Naive thymus-derived CD4-positive, alpha-beta T cell (primary cell): ENCODE data around the gene CFAP43. TPM values are rescaled to one million over a fixed set of nuclear protein-coding genes. Genes with fewer than 3 reads are reported as not detected.

Experiments used
- ATAC-seq: fragments of 150-1000 bp; cut with Tn5 transposase; 2 replicates; pipeline ENCODE4 v1.10.0; 2021; ENCODE audit warnings: mild to moderate bottlenecking, moderate library complexity
- CTCF ChIA-PET: fragments of 350-600 bp; sonication (Branson Sonifier 250); formaldehyde crosslinking; loops from one replicate; lab custom pipeline; 2021; ENCODE audit warnings: antibody characterized with exemption; lab: Charles Lee
- POLR2A ChIA-PET: fragments of 350-600 bp; sonication (Branson Sonifier 250); formaldehyde crosslinking; loops from one replicate; lab custom pipeline; 2021; ENCODE audit warnings: antibody characterized with exemption, inconsistent platforms; lab: Charles Lee
- DNase-seq, 9 donors: peaks; one replicate each; pipeline versions ENCODE4 v3.0.0 to v3.0.0-alpha.2; 2020 to 2022; ENCODE audit warnings: mixed read lengths in 1 of 9
- H3K27ac ChIP-seq: one replicate; pipeline ENCODE4 v1.7.0; 2013; ENCODE audit warnings: mild to moderate bottlenecking, low read depth, low read length, moderate library complexity
- H3K27me3 ChIP-seq, 2 donors: one replicate each; pipeline ENCODE4 v1.7.0; 2013; ENCODE audit warnings: low read length in 2 of 2, mild to moderate bottlenecking in 2 of 2, moderate library complexity in 2 of 2; ENCODE audit not compliant: control insufficient read depth in 2 of 2, insufficient read depth in 2 of 2
- H3K36me3 ChIP-seq, 3 experiments: 1 replicate in 2 of 3; 2 replicates in 1 of 3; pipeline ENCODE4 v1.7.0; 2013; ENCODE audit warnings: low read length in 3 of 3, mild to moderate bottlenecking in 3 of 3, moderate library complexity in 1 of 3; ENCODE audit not compliant: insufficient read depth in 3 of 3, control insufficient read depth in 2 of 3
- H3K4me1 ChIP-seq, 2 donors: one replicate each; pipeline ENCODE4 v1.7.0; 2013; ENCODE audit warnings: low read length in 2 of 2, mild to moderate bottlenecking in 2 of 2, moderate library complexity in 1 of 2; ENCODE audit not compliant: control insufficient read depth in 2 of 2, insufficient read depth in 2 of 2
- H3K4me3 ChIP-seq: 2 replicates; pipeline ENCODE4 v1.7.0; 2013; ENCODE audit warnings: mild to moderate bottlenecking, low read length
- H3K9me3 ChIP-seq, 3 experiments: 1 replicate in 2 of 3; 2 replicates in 1 of 3; pipeline ENCODE4 v1.7.0; 2013; ENCODE audit warnings: low read length in 3 of 3; ENCODE audit not compliant: control insufficient read depth in 2 of 3
- H3K27ac Mint-ChIP-seq, 9 donors: one replicate each; pipeline ENCODE4 v1.8.0; 2020 to 2022; ENCODE audit warnings: mixed read lengths in 9 of 9, mild to moderate bottlenecking in 8 of 9, moderate library complexity in 5 of 9, inconsistent platforms in 2 of 9
- H3K27me3 Mint-ChIP-seq, 5 donors: one replicate each; pipeline ENCODE4 v1.8.0; 2021 to 2022; ENCODE audit warnings: mixed read lengths in 5 of 5, mild to moderate bottlenecking in 1 of 5
- H3K36me3 Mint-ChIP-seq, 5 donors: one replicate each; pipeline ENCODE4 v1.8.0; 2020 to 2022; ENCODE audit warnings: mixed read lengths in 5 of 5, mild to moderate bottlenecking in 3 of 5, inconsistent platforms in 1 of 5
- H3K4me1 Mint-ChIP-seq, 7 donors: one replicate each; pipeline ENCODE4 v1.8.0; 2020 to 2022; ENCODE audit warnings: mixed read lengths in 7 of 7, mild to moderate bottlenecking in 3 of 7, inconsistent platforms in 1 of 7
- H3K4me3 Mint-ChIP-seq, 10 donors: one replicate each; pipeline ENCODE4 v1.8.0; 2020 to 2022; ENCODE audit warnings: mild to moderate bottlenecking in 10 of 10, mixed read lengths in 10 of 10, moderate library complexity in 6 of 10, inconsistent platforms in 2 of 10
- H3K9me3 Mint-ChIP-seq, 11 donors: one replicate each; pipeline ENCODE4 v1.8.0; 2020 to 2022; ENCODE audit warnings: mixed read lengths in 11 of 11, mild to moderate bottlenecking in 4 of 11, inconsistent platforms in 1 of 11, moderate library complexity in 1 of 11
- intact Hi-C, 2 donors: fragments of 100-400 bp; cut with micrococcal nuclease; formaldehyde crosslinking; loops; one replicate each; pipeline ENCODE4 v1.15.1; 2023
- polyA plus RNA-seq, 2 donors: library from polyadenylated mRNA; unstranded; fragments of 300-500 nt; fragmentation: Illumina TruSeq; gene quantifications; one replicate each; pipeline ENCODE4 v1.2.3, GENCODE V29; 2021
- total RNA-seq, 6 experiments: library from RNA in 5 of 6; stranded (reverse) in 5 of 6; gene quantifications; 1 replicate in 5 of 6; 2 replicates in 1 of 6; pipeline ENCODE4 v1.2.3 and lab custom pipeline; 2021 to 2026

CFAP43 gene
- under 1 TPM in 1 of 5 experiments, not detected in 4; 0.17 TPM for total RNA-seq
- polyA plus RNA-seq = under 1 TPM in 1 of 2 donors, not detected in 1; 0.14 TPM
- total RNA-seq (lab: John Stamatoyannopoulos, UW) = not detected

- peaks cover 10 to 58% (median 19%) of the 10 kb centered on the region in 5 donors for H3K27me3 Mint-ChIP-seq
- Histone ChIP-seq H3K27ac (peak within 1 kb of the TSS; percentile 44), H3K9me3 (no peaks in the 10 kb centered on the region), H3K36me3 (no peaks in the 10 kb centered on the region), H3K27me3 (peaks cover 0 to 7% of the 10 kb centered on the region in 2 donors), H3K4me1 (peaks cover 0 to 6% of the 10 kb centered on the region in 2 donors), H3K4me3 (peak within 1 kb of the TSS; percentile 74)
- intact Hi-C loops = loop anchor here (1.0 to 10.0 kb wide), 11 partner anchors 15 to 1730 kb away; partner anchors contain the start of genes CFAP58 (in 2 of the 2), GSTO2 (in 2 of the 2), STN1 (in 2 of the 2) and ACTR1A (in 1 of the 2)
- POLR2A ChIA-PET = interaction anchor here (0.6 to 2.0 kb wide), 2 partner anchors 11 to 23 kb away, joined by 4 to 6 read pairs; partner anchors contain the start of gene GSTO1
- CTCF ChIA-PET = interaction anchor here (2.2 kb wide), 1 partner anchor 43 kb away, joined by 6 read pairs; no protein-coding TSS in a partner anchor
- H3K4me3 Mint-ChIP-seq = peak within 1 kb of the TSS; percentile 84 to 95 (median 91)
- peak within 1 kb of the TSS; percentile 63 to 95 (median 86) for H3K27ac Mint-ChIP-seq
- H3K4me1 Mint-ChIP-seq = peaks cover 6 to 18% (median 13%) of the 10 kb centered on the region in 7 donors
- ATAC-seq = peak; percentile 100
- H3K9me3 Mint-ChIP-seq = peaks cover 0 to 18% (median 3%) of the 10 kb centered on the region in 11 donors
- H3K36me3 Mint-ChIP-seq = peaks cover 0 to 3% (median 0%) of the 10 kb centered on the region in 5 donors
- DNase-seq = peak; percentile 99 to 100 (median 99)
These were observed at the start of gene CFAP43 for GRCh38 chr10:104231784-104232612. Gene CFAP43, minus strand, starts transcription at chr10:104232364. Its CDS starts 118 bp downstream, at chr10:104232246.

- H3K27me3 Mint-ChIP-seq = peaks cover 0 to 39% (median 4%) of the 10 kb centered on the region in 5 donors
- Histone ChIP-seq H3K4me1 (no peaks in the 10 kb centered on the region), H3K27me3 (no peaks in the 10 kb centered on the region), H3K27ac (no peak overlapping the region), H3K4me3 (no peak overlapping the region), H3K9me3 (no peaks in the 10 kb centered on the region), H3K36me3 (no peaks in the 10 kb centered on the region)
- CTCF ChIA-PET = interaction anchor here (2.1 kb wide), 1 partner anchor 24 kb away, joined by 9 read pairs; no protein-coding TSS in a partner anchor
- no peak overlapping the region for H3K4me3 Mint-ChIP-seq
- peaks cover 0 to 2% (median 0%) of the 10 kb centered on the region in 7 donors for H3K4me1 Mint-ChIP-seq
- intact Hi-C loops = no loop called here
- no peak for ATAC-seq
- H3K36me3 Mint-ChIP-seq = no peaks in the 10 kb centered on the region
- POLR2A ChIA-PET = no interaction called here
- no peak for DNase-seq
- H3K9me3 Mint-ChIP-seq = no peaks in the 10 kb centered on the region
- no peak overlapping the region for H3K27ac Mint-ChIP-seq
These were observed 49.5 kb upstream of the CFAP43 start for GRCh38 chr10:104281694-104282093.

GRCh38 chr10:104279550-104280259 is 47.5 kb upstream of the CFAP43 start:
- DNase-seq (no peak), ATAC-seq (no peak)
- Mint-ChIP-seq H3K4me3 (no peak overlapping the region), H3K27me3 (peaks cover 0 to 48% (median 4%) of the 10 kb centered on the region in 5 donors), H3K4me1 (peaks cover 0 to 2% (median 0%) of the 10 kb centered on the region in 7 donors), H3K36me3 (no peaks in the 10 kb centered on the region), H3K27ac (no peak overlapping the region), H3K9me3 (no peaks in the 10 kb centered on the region)
- Histone ChIP-seq H3K9me3 (no peaks in the 10 kb centered on the region), H3K36me3 (no peaks in the 10 kb centered on the region), H3K27me3 (no peaks in the 10 kb centered on the region), H3K4me1 (peaks cover 0 to 3% of the 10 kb centered on the region in 2 donors), H3K4me3 (no peak overlapping the region), H3K27ac (no peak overlapping the region)
- intact Hi-C loops = no loop called here
- ChIA-PET CTCF (interaction anchor here (0.7 to 2.5 kb wide), 6 partner anchors 9 to 391 kb away, joined by 3 to 14 read pairs (median 4); partner anchors contain the start of gene GSTO1), POLR2A (no interaction called here)

GRCh38 chr10:104277785-104278184 is 45.6 kb upstream of the CFAP43 start:
- peaks cover 0 to 5% (median 0%) of the 10 kb centered on the region in 7 donors for H3K4me1 Mint-ChIP-seq
- Histone ChIP-seq H3K4me1 (peaks cover 3 to 7% of the 10 kb centered on the region in 2 donors), H3K27ac (no peak overlapping the region), H3K27me3 (no peaks in the 10 kb centered on the region), H3K4me3 (no peak overlapping the region), H3K36me3 (no peaks in the 10 kb centered on the region), H3K9me3 (no peaks in the 10 kb centered on the region)
- no peak for ATAC-seq
- POLR2A ChIA-PET = interaction anchor here (1.3 kb wide), 1 partner anchor 18 kb away, joined by 3 read pairs; no protein-coding TSS in a partner anchor
- no peaks in the 10 kb centered on the region for H3K36me3 Mint-ChIP-seq
- intact Hi-C loops = no loop called here
- H3K4me3 Mint-ChIP-seq = no peak overlapping the region
- CTCF ChIA-PET = interaction anchor here (1.4 to 2.5 kb wide), 3 partner anchors 14 to 23 kb away, joined by 5 to 14 read pairs (median 6); partner anchors contain the start of gene GSTO1
- no peak for DNase-seq
- peaks cover 0 to 41% (median 4%) of the 10 kb centered on the region in 5 donors for H3K27me3 Mint-ChIP-seq
- H3K27ac Mint-ChIP-seq = no peak overlapping the region
- H3K9me3 Mint-ChIP-seq = no peaks in the 10 kb centered on the region

- H3K27me3 ChIP-seq = no peaks in the 10 kb centered on the region
- ChIA-PET CTCF (interaction anchor here (0.7 to 7.2 kb wide), 4 partner anchors 11 to 74 kb away, joined by 3 to 49 read pairs (median 22); no protein-coding TSS in a partner anchor), POLR2A (interaction anchor here (0.6 kb wide), 1 partner anchor 100 kb away, joined by 7 read pairs; no protein-coding TSS in a partner anchor)
- H3K4me3 ChIP-seq = no peak overlapping the region
- H3K4me1 Mint-ChIP-seq = peaks cover 0 to 5% (median 0%) of the 10 kb centered on the region in 7 donors
- no peak overlapping the region for H3K27ac Mint-ChIP-seq
- no peak for ATAC-seq
- peaks cover 3 to 7% of the 10 kb centered on the region in 2 donors for H3K4me1 ChIP-seq
- no peaks in the 10 kb centered on the region for H3K36me3 ChIP-seq
- H3K9me3 ChIP-seq = no peaks in the 10 kb centered on the region
- no peaks in the 10 kb centered on the region for H3K9me3 Mint-ChIP-seq
- H3K4me3 Mint-ChIP-seq = no peak overlapping the region
- H3K27me3 Mint-ChIP-seq = peaks cover 0 to 30% (median 4%) of the 10 kb centered on the region in 5 donors
- no peak for DNase-seq
- H3K27ac ChIP-seq = no peak overlapping the region
- intact Hi-C loops = no loop called here
- no peaks in the 10 kb centered on the region for H3K36me3 Mint-ChIP-seq
These were observed 44.0 kb upstream of the CFAP43 start for GRCh38 chr10:104276192-104276591.
